Measurements from ENCODE around the gene ELFN1.

ELFN1 gene

GRCh38 chr7:1703441-1703840, 33.4 kb downstream of the ELFN1 start:
- Histone ChIP-seq H3K9me3 (ENCODE audit: low read length) (peaks cover 8% of the 10 kb centered on the region), H3K4me1 (ENCODE audit: insufficient read depth, low read length) (no peaks in the 10 kb centered on the region), H3K4me3 (ENCODE audit: low read depth in 1 of 2, low read length in 2 of 2) (no peak overlapping the region), H3K27ac (ENCODE audit: low read depth, low read length) (no peak overlapping the region), H3K27me3 (ENCODE audit: control insufficient read depth in 1 of 2, insufficient read depth in 2 of 2, low read length in 2 of 2) (peaks cover 0 to 7% of the 10 kb centered on the region in 2 donors), H3K36me3 (ENCODE audit: insufficient read depth, low read length) (no peaks in the 10 kb centered on the region), H3K9ac (ENCODE audit: low read length) (no peak overlapping the region)

- no peak overlapping the region for H3K4me3 ChIP-seq (ENCODE audit: low read depth in 1 of 2, low read length in 2 of 2)
- peaks cover 0 to 7% of the 10 kb centered on the region in 2 donors for H3K27me3 ChIP-seq (ENCODE audit: control insufficient read depth in 1 of 2, insufficient read depth in 2 of 2, low read length in 2 of 2)
- no peak overlapping the region for H3K27ac ChIP-seq (ENCODE audit: low read depth, low read length)
- peaks cover 8% of the 10 kb centered on the region for H3K9me3 ChIP-seq (ENCODE audit: low read length)
- no peak overlapping the region for H3K9ac ChIP-seq (ENCODE audit: low read length)
- H3K4me1 ChIP-seq (ENCODE audit: insufficient read depth, low read length), result no peaks in the 10 kb centered on the region
- H3K36me3 ChIP-seq (ENCODE audit: insufficient read depth, low read length), result no peaks in the 10 kb centered on the region
Observed at GRCh38 chr7:1703871-1704810, 34.1 kb downstream of the ELFN1 start.

GRCh38 chr7:1704811-1705738, 35.0 kb downstream of the ELFN1 start:
- H3K36me3 ChIP-seq (ENCODE audit: insufficient read depth, low read length), result no peaks in the 10 kb centered on the region
- no peaks in the 10 kb centered on the region for H3K4me1 ChIP-seq (ENCODE audit: insufficient read depth, low read length)
- no peak overlapping the region for H3K27ac ChIP-seq (ENCODE audit: low read depth, low read length)
- H3K27me3 ChIP-seq (ENCODE audit: control insufficient read depth in 1 of 2, insufficient read depth in 2 of 2, low read length in 2 of 2), result peaks cover 0 to 7% of the 10 kb centered on the region in 2 donors
- H3K9ac ChIP-seq (ENCODE audit: low read length), result no peak overlapping the region
- peaks cover 16% of the 10 kb centered on the region for H3K9me3 ChIP-seq (ENCODE audit: low read length)
- H3K4me3 ChIP-seq (ENCODE audit: low read depth in 1 of 2, low read length in 2 of 2), result no peak overlapping the region

- Histone ChIP-seq H3K27ac (ENCODE audit: low read depth, low read length) (no peak overlapping the region), H3K4me1 (ENCODE audit: insufficient read depth, low read length) (no peaks in the 10 kb centered on the region), H3K9ac (ENCODE audit: low read length) (no peak overlapping the region), H3K4me3 (ENCODE audit: low read depth in 1 of 2, low read length in 2 of 2) (no peak overlapping the region), H3K27me3 (ENCODE audit: control insufficient read depth in 1 of 2, insufficient read depth in 2 of 2, low read length in 2 of 2) (peaks cover 0 to 7% of the 10 kb centered on the region in 2 donors), H3K9me3 (ENCODE audit: low read length) (peaks cover 17% of the 10 kb centered on the region), H3K36me3 (ENCODE audit: insufficient read depth, low read length) (no peaks in the 10 kb centered on the region)
Observed at GRCh38 chr7:1705856-1706255, 35.8 kb downstream of the ELFN1 start.

- H3K36me3 ChIP-seq (ENCODE audit: insufficient read depth, low read length), result no peaks in the 10 kb centered on the region
- H3K27ac ChIP-seq (ENCODE audit: low read depth, low read length), result no peak overlapping the region
- H3K9me3 ChIP-seq (ENCODE audit: low read length), result peaks cover 17% of the 10 kb centered on the region
- no peak overlapping the region for H3K4me3 ChIP-seq (ENCODE audit: low read depth in 1 of 2, low read length in 2 of 2)
- no peaks in the 10 kb centered on the region for H3K4me1 ChIP-seq (ENCODE audit: insufficient read depth, low read length)
- no peak overlapping the region for H3K9ac ChIP-seq (ENCODE audit: low read length)
- peaks cover 0 to 7% of the 10 kb centered on the region in 2 donors for H3K27me3 ChIP-seq (ENCODE audit: control insufficient read depth in 1 of 2, insufficient read depth in 2 of 2, low read length in 2 of 2)
Observed at GRCh38 chr7:1706381-1706720, 36.3 kb downstream of the ELFN1 start.

- Histone ChIP-seq H3K4me1 (ENCODE audit: insufficient read depth, low read length) (no peaks in the 10 kb centered on the region), H3K27ac (ENCODE audit: low read depth, low read length) (no peak overlapping the region), H3K27me3 (ENCODE audit: control insufficient read depth in 1 of 2, insufficient read depth in 2 of 2, low read length in 2 of 2) (peaks cover 0 to 7% of the 10 kb centered on the region in 2 donors), H3K9me3 (ENCODE audit: low read length) (peaks cover 17% of the 10 kb centered on the region), H3K36me3 (ENCODE audit: insufficient read depth, low read length) (no peaks in the 10 kb centered on the region), H3K9ac (ENCODE audit: low read length) (no peak overlapping the region), H3K4me3 (ENCODE audit: low read depth in 1 of 2, low read length in 2 of 2) (no peak overlapping the region)
Observed at GRCh38 chr7:1706721-1707613, 36.9 kb downstream of the ELFN1 start.

- no peaks in the 10 kb centered on the region for H3K36me3 ChIP-seq (ENCODE audit: insufficient read depth, low read length)
Observed at GRCh38 chr7:1707756-1708595, 37.9 kb downstream of the ELFN1 start.

GRCh38 chr7:1708596-1709251, 38.6 kb downstream of the ELFN1 start:
- no peak overlapping the region for H3K9ac ChIP-seq (ENCODE audit: low read length)
- H3K4me1 ChIP-seq (ENCODE audit: insufficient read depth, low read length), result no peaks in the 10 kb centered on the region
- H3K9me3 ChIP-seq (ENCODE audit: low read length), result peaks cover 8% of the 10 kb centered on the region
- H3K27me3 ChIP-seq (ENCODE audit: control insufficient read depth in 1 of 2, insufficient read depth in 2 of 2, low read length in 2 of 2), result peaks cover 0 to 7% of the 10 kb centered on the region in 2 donors
- no peaks in the 10 kb centered on the region for H3K36me3 ChIP-seq (ENCODE audit: insufficient read depth, low read length)
- no peak overlapping the region for H3K27ac ChIP-seq (ENCODE audit: low read depth, low read length)
- no peak overlapping the region for H3K4me3 ChIP-seq (ENCODE audit: low read depth in 1 of 2, low read length in 2 of 2)

More at GRCh38 chr7:1707756-1708595, 37.9 kb downstream of the ELFN1 start:
- peaks cover 14% of the 10 kb centered on the region for H3K9me3 ChIP-seq (ENCODE audit: low read length)
- H3K27me3 ChIP-seq (ENCODE audit: control insufficient read depth in 1 of 2, insufficient read depth in 2 of 2, low read length in 2 of 2), result peaks cover 0 to 7% of the 10 kb centered on the region in 2 donors
- no peak overlapping the region for H3K27ac ChIP-seq (ENCODE audit: low read depth, low read length)
- no peaks in the 10 kb centered on the region for H3K4me1 ChIP-seq (ENCODE audit: insufficient read depth, low read length)
- no peak overlapping the region for H3K9ac ChIP-seq (ENCODE audit: low read length)
- H3K4me3 ChIP-seq (ENCODE audit: low read depth in 1 of 2, low read length in 2 of 2), result no peak overlapping the region

- no peaks in the 10 kb centered on the region for H3K36me3 ChIP-seq (ENCODE audit: insufficient read depth, low read length)
Observed at GRCh38 chr7:1709281-1709680, 39.2 kb downstream of the ELFN1 start.

GRCh38 chr7:1709900-1710299, 39.8 kb downstream of the ELFN1 start:
- Histone ChIP-seq H3K27me3 (ENCODE audit: control insufficient read depth in 1 of 2, insufficient read depth in 2 of 2, low read length in 2 of 2) (peaks cover 0 to 2% of the 10 kb centered on the region in 2 donors), H3K4me3 (ENCODE audit: low read depth in 1 of 2, low read length in 2 of 2) (no peak overlapping the region), H3K4me1 (ENCODE audit: insufficient read depth, low read length) (no peaks in the 10 kb centered on the region), H3K9me3 (ENCODE audit: low read length) (peaks cover 8% of the 10 kb centered on the region), H3K27ac (ENCODE audit: low read depth, low read length) (no peak overlapping the region), H3K9ac (ENCODE audit: low read length) (no peak overlapping the region), H3K36me3 (ENCODE audit: insufficient read depth, low read length) (no peaks in the 10 kb centered on the region)

More at GRCh38 chr7:1709281-1709680, 39.2 kb downstream of the ELFN1 start:
- peaks cover 0 to 7% of the 10 kb centered on the region in 2 donors for H3K27me3 ChIP-seq (ENCODE audit: control insufficient read depth in 1 of 2, insufficient read depth in 2 of 2, low read length in 2 of 2)
- H3K4me1 ChIP-seq (ENCODE audit: insufficient read depth, low read length), result no peaks in the 10 kb centered on the region
- H3K9me3 ChIP-seq (ENCODE audit: low read length), result peaks cover 8% of the 10 kb centered on the region
- no peak overlapping the region for H3K4me3 ChIP-seq (ENCODE audit: low read depth in 1 of 2, low read length in 2 of 2)
- H3K27ac ChIP-seq (ENCODE audit: low read depth, low read length), result no peak overlapping the region
- H3K9ac ChIP-seq (ENCODE audit: low read length), result no peak overlapping the region
